ENCODE measurements around the gene DHRS13.

DHRS13 gene, protein sequence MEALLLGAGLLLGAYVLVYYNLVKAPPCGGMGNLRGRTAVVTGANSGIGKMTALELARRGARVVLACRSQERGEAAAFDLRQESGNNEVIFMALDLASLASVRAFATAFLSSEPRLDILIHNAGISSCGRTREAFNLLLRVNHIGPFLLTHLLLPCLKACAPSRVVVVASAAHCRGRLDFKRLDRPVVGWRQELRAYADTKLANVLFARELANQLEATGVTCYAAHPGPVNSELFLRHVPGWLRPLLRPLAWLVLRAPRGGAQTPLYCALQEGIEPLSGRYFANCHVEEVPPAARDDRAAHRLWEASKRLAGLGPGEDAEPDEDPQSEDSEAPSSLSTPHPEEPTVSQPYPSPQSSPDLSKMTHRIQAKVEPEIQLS

DNA sequence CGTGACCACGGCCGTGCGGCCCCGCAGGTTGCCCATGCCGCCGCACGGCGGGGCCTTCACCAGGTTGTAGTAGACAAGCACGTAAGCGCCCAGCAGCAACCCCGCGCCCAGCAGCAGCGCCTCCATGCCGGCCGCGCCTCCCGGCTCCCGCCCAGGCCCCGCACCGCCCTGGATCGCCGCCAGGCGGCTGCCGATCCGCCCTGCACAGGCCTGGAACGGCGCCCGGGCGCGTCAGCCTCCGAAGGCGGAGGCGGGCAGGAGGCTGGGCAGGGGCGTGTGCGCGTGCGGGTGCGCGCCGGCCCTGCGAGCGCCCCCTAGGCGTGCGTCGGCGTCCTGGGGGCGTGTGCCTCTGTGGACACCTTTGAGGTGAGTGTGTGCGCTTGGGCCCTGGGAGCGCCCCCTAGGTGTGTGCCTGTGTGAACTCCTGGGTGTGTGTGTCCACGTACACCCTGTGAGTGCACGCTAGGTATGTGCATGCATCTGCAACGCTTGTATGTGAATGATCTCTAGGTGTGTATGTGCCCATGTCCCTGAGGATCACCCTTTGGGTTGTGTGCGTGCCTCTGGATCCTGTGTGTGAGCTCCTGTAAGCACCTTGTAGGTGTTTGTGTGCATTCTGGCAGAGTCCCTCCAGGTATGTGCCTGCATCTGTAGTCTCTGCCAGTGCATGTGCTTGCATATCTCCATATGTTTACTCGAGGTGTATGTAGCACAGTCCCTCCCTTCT, at the start of gene DHRS13:
Gene DHRS13 (minus strand): TSS at position 261 of the 727 bp plus-strand sequence. CDS start 135 bp downstream, at position 126.
- peak; percentile 92 for DNase-seq

DNA sequence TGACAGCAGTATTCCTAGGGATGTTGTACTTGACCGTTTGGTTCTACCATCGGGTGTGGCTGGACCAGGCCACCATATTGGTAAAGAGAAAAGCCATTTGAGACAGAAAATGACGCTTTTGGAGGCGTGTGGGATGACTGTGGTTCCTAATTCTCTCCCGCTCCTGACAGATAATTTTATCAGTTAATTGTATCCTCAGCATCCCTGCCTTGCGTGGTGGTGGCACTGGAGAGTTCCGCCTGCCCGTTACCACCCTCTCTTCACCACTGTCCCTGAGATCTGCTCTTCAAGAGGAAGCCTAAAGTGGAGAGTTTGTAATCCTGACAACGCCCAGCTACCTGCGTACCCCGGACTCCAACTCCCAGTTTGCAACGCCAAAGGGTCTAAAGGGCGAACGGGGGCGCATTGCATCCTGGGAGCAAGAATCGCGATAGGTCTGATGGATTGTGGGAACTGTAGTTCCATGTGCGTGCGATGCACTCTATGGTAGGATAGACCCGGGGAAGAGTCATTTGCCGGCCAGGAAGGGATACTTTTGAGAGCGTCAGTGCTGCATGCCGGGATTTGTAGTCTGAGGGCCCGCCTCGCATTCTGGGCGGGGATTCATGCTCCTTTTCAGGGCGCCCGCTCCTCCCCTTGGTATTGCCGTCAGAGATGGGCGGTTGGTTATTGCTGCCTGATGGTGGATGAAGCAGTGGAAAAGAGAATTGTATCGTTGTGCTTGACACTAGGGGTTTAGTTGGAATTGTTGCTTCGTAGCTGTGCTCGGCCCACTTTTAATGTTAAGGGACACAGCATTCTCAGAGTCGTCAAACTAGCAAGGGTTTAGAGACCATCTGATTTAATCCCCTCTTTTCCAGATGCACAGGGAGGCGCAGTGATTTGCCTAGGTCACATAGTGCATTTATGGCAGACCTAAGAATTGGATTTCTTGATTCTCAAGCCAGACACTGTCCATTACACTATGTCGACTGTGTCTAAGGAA, 49.4 kb upstream of the DHRS13 start:
- peak; percentile 95 for DNase-seq

DNA sequence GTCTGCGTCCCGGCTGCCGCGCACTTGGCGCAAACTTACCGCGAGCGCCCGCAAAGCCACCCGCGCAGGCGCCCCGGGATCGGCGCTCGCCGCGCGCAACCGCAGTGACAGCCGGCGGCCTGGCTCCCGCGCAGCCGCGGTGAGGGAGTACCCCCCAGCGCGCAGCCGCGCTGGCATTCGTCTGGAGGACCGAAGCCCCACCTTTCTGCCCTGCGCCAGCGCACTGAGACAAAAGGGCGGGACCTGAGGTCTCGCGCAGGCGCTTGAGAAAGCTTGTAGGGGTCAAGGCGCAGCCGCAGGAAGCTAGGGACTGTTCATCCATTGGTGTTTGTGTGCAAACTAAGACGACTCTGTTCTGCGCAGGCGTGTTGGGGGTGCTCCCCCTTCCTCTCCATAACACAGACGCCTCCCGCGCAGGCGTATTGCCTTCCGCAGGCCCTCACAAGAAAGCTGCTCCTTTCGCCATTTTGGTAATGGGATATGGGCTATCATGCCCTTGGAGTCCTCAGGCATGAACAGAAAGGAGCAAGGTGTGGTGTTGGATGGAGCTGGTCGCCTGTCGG, 48.6 kb upstream of the DHRS13 start, which contains the start of gene PHF12:
Gene PHF12 (minus strand): TSS at position 91 of the 563 bp plus-strand sequence. CDS start 558 bp downstream, outside the sequence.
- DNase-seq = peak; percentile 100

DNA sequence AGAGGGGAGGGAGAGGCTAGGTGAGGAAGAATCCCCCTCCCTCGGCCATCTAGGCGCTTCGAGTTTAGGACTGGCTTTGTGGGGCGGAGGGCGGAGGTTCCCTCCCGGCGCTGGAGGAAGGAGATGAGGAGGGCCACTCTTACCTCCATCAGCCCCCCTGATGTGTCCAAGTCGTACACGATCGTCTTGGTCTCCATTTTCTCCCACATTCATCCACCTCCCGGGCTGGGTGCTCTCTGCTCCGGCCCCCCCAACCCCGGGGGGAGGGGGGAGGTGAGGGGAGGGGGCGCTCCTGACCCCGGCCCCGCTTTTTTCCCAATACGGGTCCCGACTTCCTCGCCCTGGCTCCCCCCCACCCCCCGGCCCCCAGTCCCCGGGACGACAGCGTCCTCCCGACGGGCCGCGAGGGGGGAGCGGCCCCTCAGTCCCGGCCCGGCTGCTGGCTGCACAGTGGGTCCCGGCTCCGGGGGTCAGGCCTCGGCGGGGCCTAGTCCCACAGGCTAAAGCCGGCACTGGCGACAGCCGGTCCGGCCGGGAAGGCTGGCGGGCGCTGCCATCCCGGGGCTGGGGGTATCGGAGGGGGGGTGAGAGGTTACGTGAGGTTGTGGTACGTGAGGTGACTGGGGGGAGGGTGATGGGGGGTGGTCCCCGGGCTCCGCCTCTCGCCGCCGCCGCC, 48.0 kb upstream of the DHRS13 start:
- no peak for DNase-seq

DNA sequence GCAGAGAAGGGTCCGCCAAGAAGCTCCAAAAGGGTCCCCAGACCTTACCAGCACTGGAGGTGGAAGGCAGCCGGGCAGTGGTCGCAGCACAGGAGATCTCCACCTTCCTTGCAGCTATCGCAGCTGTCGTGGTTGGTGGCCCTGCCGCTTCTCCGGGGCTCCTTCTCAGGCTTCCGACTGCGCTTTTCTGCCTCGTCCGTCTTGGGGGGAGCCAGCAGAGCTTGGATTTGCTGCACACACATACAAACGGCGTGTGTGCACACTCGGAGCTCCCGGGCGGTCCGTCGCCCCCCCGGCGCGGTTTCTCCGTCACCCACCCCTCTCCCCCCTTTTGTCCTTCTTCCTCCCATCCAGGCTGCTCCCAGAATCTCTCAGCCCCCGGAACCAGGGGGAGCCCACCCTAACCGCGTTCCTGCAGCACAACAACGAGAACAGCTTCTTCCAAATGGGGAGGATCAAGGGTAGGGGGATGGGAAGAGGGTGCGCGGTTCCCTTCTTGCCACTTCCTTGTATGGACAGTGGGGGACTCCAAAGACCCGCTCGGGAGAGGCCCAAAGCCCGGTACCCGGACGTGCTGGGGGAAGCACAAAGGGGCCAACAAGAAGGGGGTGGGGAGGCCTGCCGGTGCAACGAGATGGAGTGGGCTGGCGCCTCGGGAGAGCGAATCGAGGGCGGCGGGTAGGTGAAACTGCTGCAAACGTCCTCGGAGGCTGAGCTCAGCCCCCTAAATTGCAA, 47.3 kb upstream of the DHRS13 start:
- DNase-seq = peak; percentile 61

DNA sequence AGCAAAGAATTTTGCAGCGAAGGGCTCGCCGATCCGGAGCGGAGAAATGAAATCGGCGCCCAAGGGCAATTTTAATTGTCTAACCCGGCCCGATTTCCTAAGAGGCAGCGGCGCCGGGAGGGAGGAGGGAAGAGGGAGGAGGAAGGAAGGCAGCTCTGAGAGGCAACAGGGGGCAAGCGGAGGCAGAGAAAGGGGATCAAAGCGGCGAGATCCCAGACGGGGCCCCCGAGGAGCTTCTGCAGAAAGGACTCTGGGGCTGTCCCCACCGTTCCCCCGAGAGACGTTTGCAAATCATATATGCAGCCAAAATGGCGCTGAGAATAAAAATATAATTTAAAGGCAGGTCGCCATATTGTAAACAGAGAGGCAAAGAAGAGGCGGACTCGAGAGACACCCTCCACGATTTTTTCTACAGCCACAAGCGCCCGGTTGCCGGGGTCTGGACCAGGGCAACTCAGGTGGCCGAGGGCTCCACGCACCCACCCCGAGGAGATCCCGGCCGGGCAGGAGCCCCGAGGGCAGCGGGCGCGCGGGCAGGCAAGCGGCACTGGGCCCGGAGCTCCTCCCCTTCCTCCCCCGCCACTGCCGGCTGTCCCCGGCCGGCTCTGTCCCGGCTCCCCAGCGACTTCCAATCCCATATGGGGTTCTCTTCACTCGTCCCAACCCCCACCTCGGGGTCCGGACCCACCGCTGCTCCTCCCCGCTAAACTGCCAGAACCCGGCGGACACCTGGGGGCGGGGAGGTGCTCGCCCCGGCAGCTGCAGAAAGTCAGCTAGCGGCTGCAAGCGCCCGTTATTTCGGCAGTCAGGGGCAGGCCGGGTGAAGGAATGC, 46.5 kb upstream of the DHRS13 start:
- DNase-seq = peak; percentile 45

DNA sequence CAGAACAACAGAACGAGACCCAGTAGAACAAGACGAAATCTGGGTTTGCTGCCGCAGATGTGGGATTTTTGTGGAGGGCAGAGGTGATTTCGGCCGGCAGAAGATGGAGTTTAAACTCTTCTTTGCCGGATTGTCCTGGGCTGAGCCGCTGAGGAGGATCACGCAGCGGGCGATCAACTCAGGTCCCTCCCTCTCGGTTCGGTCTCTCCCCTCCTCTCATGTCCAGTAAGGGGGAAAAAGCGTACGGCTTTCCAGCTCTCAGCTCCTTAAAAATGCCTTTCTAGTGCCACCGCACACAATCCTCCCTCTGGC, 46.0 kb upstream of the DHRS13 start:
- no peak for DNase-seq

DNA sequence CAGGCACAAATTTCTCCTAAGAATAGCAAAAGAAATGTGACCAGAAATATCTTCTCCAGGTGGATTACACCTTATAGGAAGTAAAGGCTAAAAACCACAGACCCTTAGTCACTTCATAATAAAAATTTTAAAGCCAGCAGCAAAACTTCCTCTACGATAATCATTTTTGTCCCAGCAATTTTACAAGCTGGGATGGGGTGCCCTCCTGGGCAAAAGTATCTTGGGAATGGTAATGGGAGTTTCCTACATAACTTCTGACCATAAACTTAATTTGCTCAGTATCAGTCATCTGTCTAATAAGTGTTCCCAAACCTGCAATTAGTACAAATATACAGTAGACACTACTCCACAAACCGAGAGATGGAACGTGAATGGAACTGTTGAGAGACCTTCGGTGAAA, 45.5 kb upstream of the DHRS13 start:
- no peak for DNase-seq

DNA sequence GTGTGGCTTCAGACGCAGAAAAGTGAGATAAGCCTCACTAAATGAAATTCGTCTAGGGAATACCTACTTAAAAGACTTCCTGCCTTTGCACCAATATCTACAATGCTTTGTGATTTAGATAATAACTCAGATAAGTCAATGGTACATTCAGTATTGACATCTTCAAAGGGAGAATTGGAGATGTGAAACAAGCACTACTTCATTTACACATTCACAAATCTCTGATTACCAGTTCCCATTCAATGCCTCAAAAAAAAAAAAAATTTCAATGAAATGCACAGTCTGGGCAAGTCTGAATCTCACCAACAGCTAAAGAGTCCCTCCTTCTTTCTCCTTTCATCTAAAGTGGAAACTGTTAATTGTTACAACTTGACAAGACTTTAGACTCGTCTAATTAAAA, 44.8 kb upstream of the DHRS13 start:
- DNase-seq = no peak

DNA sequence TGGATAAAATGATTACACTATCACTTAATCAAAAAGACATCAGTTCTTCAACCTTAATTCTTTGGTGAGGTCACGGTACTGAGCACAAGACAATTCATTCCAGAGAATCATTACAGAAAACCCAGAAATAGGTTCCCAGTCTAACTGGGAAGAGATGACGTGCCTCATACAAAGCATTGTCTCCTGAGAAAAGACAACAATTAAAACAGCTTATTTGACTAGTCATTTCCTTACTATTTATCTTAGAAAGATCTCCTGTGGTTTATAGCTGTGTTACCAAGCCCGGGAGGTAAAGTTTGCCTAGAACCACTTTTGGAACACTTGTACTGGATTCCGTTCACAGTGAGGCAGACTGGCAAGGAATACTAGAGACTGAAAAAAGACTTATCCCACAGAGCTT, 43.4 kb upstream of the DHRS13 start:
- DNase-seq = no peak

DNA sequence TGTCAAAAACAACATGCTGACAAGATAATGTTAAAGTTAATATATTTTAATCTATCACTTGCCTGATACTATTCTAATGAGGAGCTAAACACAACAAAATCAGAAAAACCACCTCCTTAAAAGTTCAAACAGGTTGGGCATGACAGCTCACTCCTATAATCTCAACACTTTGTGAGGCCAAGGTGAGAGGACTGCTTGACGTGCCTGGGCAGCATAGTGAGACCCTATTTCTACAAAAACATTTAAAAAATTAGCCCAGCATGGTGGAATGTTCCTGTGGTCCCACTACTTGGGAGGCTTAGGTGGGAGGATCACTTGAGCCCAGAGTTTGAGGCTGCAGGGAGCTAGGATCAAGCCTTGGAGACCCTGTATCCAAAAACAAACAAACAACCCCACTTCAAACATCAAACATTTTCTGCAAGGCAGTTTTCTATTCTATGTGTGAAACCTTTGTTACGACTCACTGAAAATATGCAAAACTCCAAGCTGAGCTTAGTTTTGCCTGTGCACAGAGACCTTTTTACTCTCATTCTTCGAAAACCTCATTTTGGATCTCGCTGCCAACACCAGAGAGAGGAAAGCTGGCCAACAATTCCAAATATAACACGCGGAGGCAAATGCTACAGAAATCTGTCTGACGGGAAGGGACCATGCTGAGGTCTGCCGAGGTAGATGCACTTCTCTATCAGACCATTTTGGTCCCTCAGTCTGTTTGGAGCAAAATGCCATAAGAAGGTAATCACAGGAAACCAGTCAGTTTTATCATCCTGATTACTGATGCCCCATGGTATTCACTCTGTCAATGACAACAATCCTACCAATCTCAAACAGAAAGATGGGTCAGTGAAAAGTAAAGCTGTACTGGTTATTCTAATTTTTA, 42.2 kb upstream of the DHRS13 start:
- DNase-seq = no peak

DNA sequence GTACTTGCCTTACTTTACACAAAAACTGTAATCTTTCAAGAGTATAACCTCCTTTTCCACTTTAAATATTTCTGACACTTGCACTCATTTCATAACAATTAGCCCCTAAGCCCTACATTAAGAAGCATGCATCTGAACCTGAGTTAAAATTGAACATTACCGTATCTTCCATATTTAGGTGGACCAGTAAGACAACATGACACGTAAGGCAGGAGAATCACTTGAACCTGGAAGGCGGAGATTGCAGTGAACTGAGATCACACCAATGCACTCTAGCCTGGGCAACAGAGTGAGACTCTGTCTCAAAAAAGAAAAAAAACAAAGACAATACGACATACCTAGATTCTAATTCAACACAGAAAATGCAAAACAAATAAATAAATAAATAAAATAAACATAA, 41.5 kb upstream of the DHRS13 start:
- DNase-seq = no peak

DNA sequence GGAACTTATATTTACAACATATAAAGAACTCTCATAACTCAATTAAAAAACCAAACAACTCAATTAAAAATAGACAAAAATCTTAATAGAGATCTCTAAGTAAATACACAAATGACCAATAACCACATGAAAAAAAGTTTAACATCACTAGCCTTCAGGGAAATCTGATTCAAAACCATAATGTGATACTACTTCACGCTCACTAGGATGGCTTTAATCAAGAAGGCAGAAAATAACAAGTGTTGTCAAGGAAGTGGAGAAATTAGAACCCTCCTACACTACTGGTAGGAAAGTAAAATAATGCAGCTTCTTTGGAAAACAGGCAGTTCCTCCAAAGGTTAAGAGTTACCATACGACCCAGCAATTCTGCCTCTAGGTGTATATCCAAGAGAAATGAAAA, 40.0 kb upstream of the DHRS13 start:
- DNase-seq = no peak

DNA sequence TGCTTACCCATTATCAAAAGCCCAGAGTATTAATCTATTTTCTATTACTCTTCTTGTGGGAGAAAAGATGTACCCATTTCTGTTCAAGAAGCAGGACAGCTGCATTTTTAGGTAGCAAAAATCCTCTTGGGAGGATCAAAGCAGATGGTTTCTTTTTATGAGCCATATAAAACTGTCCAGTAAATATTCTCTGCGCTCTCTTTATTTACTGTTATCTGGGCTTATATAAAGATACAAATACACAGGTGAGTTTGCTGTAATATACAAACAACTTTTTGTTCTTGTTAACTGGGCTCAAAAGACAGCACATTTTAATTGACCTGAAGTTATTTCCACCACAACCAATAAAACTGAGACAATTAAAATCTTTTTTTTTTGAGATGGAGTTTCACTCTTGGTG, 38.4 kb upstream of the DHRS13 start:
- no peak for DNase-seq

DNA sequence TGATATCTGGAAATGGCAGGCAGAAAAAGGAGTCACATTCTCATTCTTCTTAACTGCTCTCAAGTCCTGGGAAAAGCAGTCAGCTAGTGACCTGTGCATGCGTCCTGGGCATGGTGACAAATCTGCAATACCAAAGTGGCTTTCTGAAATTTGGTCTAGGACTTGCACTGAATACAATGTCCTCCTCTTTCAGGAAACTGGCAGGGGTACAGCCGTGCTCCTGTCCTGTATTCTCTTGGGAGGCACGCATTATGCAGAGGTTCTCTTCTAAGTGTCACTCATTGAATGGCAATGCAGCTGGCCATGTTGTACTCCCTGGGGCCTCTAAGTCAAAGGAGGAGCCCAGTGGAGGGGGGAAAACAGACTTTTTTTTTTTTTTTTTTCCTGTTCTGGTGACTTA, 37.8 kb upstream of the DHRS13 start:
- no peak for DNase-seq

DNA sequence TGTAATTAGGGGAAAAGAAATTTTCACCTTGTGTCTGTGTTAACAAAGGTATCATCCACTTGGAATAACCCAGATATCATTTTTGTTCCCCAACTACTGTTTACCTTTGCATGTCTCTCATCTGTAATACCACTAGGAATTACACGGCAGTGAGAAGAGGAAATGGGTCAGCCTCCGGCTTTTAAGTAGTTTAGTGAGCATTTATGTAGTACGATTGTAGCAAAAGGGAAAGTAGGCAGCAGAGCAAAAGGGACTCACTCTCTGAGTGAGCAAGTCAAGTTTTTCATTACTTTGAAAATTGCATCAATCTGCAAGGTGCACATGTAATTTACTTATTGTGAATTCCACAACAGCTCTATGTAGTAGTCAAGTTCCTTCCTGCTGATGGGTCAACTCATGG, 37.3 kb upstream of the DHRS13 start:
- no peak for DNase-seq

DNA sequence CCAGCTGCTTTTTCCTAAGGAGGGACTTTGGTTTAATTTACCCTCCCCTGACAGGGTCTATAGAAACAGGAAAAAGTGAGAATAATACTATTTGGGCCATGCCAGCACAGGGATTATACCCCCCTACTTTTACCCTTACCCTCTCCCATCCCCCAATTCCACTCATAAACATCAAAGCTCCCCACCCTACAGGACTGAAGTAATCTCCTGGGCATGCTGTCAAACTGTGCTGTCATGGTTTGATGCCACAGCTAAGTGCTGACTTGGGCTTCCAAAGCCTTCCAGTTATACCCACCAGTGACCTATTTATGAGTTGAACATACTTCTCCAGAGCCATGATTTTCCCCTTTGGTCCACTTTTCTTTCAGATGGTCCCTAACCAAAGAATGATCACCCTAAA, 35.7 kb upstream of the DHRS13 start:
- DNase-seq = no peak

DNA sequence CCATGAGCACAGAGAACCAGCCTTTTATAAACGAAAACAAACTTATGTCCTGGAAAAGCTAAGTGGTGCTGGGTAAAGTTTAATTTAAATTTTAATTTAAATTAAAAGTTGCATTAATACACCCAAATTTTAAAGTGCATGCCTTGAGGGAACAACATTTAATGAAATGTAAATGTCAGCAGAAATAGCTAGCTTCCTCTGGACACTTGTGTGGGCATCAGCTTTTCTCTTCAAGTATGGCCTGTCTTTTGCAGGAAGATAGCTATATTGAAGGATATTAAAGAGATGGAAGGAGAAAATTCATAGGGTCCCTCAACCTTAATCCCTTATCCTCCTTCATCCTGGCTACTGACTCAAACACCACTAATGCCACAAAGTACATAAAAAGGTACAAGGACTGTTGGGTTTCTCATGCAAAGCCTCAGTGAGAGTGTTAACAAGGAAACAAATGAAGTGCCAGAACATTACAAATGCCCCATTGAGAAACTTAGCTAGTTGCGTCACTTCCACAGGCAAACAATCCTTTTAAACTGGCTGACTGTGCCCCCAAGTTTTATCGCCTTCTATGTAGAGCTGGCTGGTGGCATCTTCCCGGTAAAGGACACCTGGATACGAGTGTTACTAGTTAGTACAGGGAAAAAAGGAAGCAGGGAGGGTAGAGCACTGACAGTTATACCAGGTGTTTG, 34.3 kb upstream of the DHRS13 start:
- DNase-seq = no peak
